ENCODE data around the gene HIVEP3.

GRCh38 chr1:41485605-41486004 is 433.1 kb downstream of the HIVEP3 start:
- TF ChIP-seq POLR2A (IDR thresholded peaks at IDR 0.05) (no peak), CTCF (IDR thresholded peaks at IDR 0.05) (no peak), EP300 (IDR thresholded peaks at IDR 0.05) (no peak), POLR2AphosphoS5 (IDR thresholded peaks at IDR 0.05) (no peak)
